Neural cell (in vitro differentiated cells): ENCODE measurements around the gene MOCOS. TPM values are rescaled to one million over a fixed set of nuclear protein-coding genes. Genes with fewer than 3 reads are reported as not detected.

Experiments used
- H2AFZ ChIP-seq: fragments of 200-600, 300-800 bp; sonication (generic), shearing (Covaris generic); 2 replicates; pipeline ENCODE4 v1.6.0; 2014; ENCODE audit warnings: low read depth, mild to moderate bottlenecking, antibody characterized with exemption, low read length, moderate library complexity
- H3F3A ChIP-seq: fragments of 200-600 bp; shearing (Covaris generic); 2 replicates; pipeline ENCODE4 v1.6.1; 2016; ENCODE audit warnings: mild to moderate bottlenecking, moderate library complexity, mixed read lengths, antibody characterized with exemption, low read length; ENCODE audit not compliant: insufficient read depth, poor library complexity, severe bottlenecking
- H3K27ac ChIP-seq: fragments of 200-600, 300-800 bp; sonication (generic), shearing (Covaris generic); 2 replicates; pipeline ENCODE4 v1.5.1; 2014; ENCODE audit warnings: mild to moderate bottlenecking, low read length, moderate library complexity
- H3K27me3 ChIP-seq: fragments of 300-800, 200-600 bp; sonication (generic), shearing (Covaris generic); 2 replicates; pipeline ENCODE4 v1.6.0; 2014; ENCODE audit warnings: mild to moderate bottlenecking, low read depth, low read length, moderate library complexity; ENCODE audit not compliant: insufficient read depth
- H3K36me3 ChIP-seq: fragments of 300-800, 200-600 bp; sonication (generic), shearing (Covaris generic); 2 replicates; pipeline ENCODE4 v1.5.1; 2014; ENCODE audit warnings: mild to moderate bottlenecking, antibody characterized with exemption, low read length, moderate library complexity; ENCODE audit not compliant: insufficient read depth
- H3K4me2 ChIP-seq: fragments of 300-800, 200-600 bp; sonication (generic), shearing (Covaris generic); 2 replicates; pipeline ENCODE4 v1.6.0; 2014; ENCODE audit warnings: mild to moderate bottlenecking, low read length
- H3K4me3 ChIP-seq: fragments of 300-800, 200-600 bp; sonication (generic), shearing (Covaris generic); 2 replicates; pipeline ENCODE4 v1.5.1; 2014; ENCODE audit warnings: mild to moderate bottlenecking, low read length, moderate library complexity
- H3K79me2 ChIP-seq: fragments of 200-600 bp; shearing (Covaris generic); replicated peaks from 2 replicates; pipeline ENCODE4 v1.6.0; 2014; ENCODE audit warnings: mild to moderate bottlenecking, low read length, moderate library complexity; ENCODE audit not compliant: insufficient read depth
- H3K9ac ChIP-seq: fragments of 300-800, 200-600 bp; sonication (generic), shearing (Covaris generic); 2 replicates; pipeline ENCODE4 v1.6.1; 2016; ENCODE audit warnings: mild to moderate bottlenecking, low read length, mixed read lengths
- H3K9me2 ChIP-seq: fragments of 200-600 bp; shearing (Covaris generic); 2 replicates; pipeline ENCODE4 v1.6.1; 2016; ENCODE audit warnings: mild to moderate bottlenecking, low read length, mixed read lengths; ENCODE audit not compliant: insufficient read depth
- H3K9me3 ChIP-seq: fragments of 200-600, 300-800 bp; sonication (generic), shearing (Covaris generic); 2 replicates; pipeline ENCODE4 v1.6.1; 2016; ENCODE audit warnings: mild to moderate bottlenecking, mixed run types, low read length, moderate library complexity, mixed read lengths
- H4K20me1 ChIP-seq: fragments of 200-600 bp; shearing (Covaris generic); 2 replicates; pipeline ENCODE4 v1.6.1; 2016; ENCODE audit warnings: mild to moderate bottlenecking, mixed run types; ENCODE audit not compliant: insufficient read depth
- CTCF ChIP-seq: fragments of 450-650 bp; IDR thresholded peaks from 2 replicates; pipeline ENCODE4 v1.5.1; 2014; ENCODE audit warnings: antibody characterized with exemption, mild to moderate bottlenecking, moderate library complexity; ENCODE audit not compliant: poor library complexity, severe bottlenecking
- EP300 ChIP-seq: fragments of 450-650 bp; conservative IDR thresholded peaks from 2 replicates; pipeline ENCODE4 v1.6.1; 2014; ENCODE audit warnings: antibody characterized with exemption, mild to moderate bottlenecking, moderate library complexity; ENCODE audit not compliant: poor library complexity, severe bottlenecking
- EZH2 ChIP-seq: fragments of 200-600, 300-800 bp; shearing (Covaris generic), sonication (generic); IDR thresholded peaks from 2 replicates; pipeline ENCODE4 v1.6.1; 2014; ENCODE audit warnings: antibody characterized with exemption, low read length, borderline replicate concordance, mild to moderate bottlenecking; ENCODE audit not compliant: insufficient read depth, poor library complexity, severe bottlenecking
- MXI1 ChIP-seq: fragments of 450-650 bp; conservative IDR thresholded peaks from 2 replicates; pipeline ENCODE4 v1.6.1; 2014; ENCODE audit warnings: antibody characterized with exemption, mild to moderate bottlenecking; ENCODE audit not compliant: poor library complexity, severe bottlenecking
- POLR2AphosphoS5 ChIP-seq: IDR thresholded peaks from 2 replicates; pipeline ENCODE4 v1.6.1; 2012
- RAD21 ChIP-seq: fragments of 450-650 bp; conservative IDR thresholded peaks from 2 replicates; pipeline ENCODE4 v1.6.1; 2014; ENCODE audit warnings: antibody characterized with exemption, mild to moderate bottlenecking, moderate library complexity
- REST ChIP-seq: IDR thresholded peaks from 2 replicates; pipeline ENCODE4 v1.6.1; 2012; ENCODE audit warnings: borderline replicate concordance
- SMC3 ChIP-seq: fragments of 450-650 bp; conservative IDR thresholded peaks from 2 replicates; pipeline ENCODE4 v1.6.1; 2014; ENCODE audit warnings: antibody characterized with exemption, mild to moderate bottlenecking, moderate library complexity; ENCODE audit not compliant: poor library complexity
- TAF1 ChIP-seq: IDR thresholded peaks from 2 replicates; pipeline ENCODE4 v1.6.1; 2012; ENCODE audit warnings: low read depth
- polyA plus RNA-seq: library from polyadenylated mRNA; depleted of rRNA; stranded (reverse); fragments of >200 nt; gene quantifications from 2 replicates; pipeline ENCODE4 v1.2.3, GENCODE V29; 2014

MOCOS gene
- polyA plus RNA-seq, 1 donor from 2014 or later, result not detected

DNA sequence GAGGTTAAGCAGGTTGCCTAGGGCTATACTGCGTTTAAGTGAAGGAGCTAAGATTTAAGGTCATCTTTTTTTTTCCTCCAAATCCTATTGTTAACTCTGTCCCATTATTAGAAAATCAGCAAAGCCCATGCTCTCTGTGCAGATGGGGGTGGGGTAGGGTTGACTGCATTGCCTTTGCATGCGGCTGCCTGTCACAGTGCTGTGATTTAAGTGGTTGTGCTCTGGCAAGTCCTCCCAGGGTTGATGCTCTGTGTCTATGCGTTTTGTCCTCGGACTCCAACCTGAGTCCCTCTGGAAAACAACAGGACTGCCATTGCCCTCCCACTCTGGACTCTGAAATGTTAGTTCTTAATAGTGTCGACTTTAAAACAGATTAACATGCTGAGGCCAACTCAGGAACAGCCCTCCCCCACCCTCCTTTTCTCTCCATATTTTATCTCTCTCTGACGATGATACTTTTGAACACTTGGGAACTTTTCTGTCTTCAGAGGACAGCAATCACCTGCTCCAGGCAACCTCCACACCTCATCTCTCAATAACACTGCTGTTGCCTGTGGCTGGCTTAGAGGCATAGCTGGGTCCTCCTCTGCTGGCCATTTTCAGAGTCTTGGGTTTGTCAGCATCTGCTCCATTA, 116.0 kb downstream of the MOCOS start:
- Histone ChIP-seq H3K36me3 (no peaks in the 10 kb centered on the region), H3K27ac (no peak overlapping the region), H3K79me2 (peaks cover 81% of the 10 kb centered on the region), H3K9ac (no peak overlapping the region), H3F3A (no peaks in the 10 kb centered on the region), H2AFZ (no peak overlapping the region), H3K9me3 (no peaks in the 10 kb centered on the region), H3K4me2 (no peak overlapping the region), H3K27me3 (no peaks in the 10 kb centered on the region), H3K4me3 (no peak overlapping the region), H3K9me2 (no peaks in the 10 kb centered on the region), H4K20me1 (no peaks in the 10 kb centered on the region)
- TF ChIP-seq SMC3, result no peak
- no peak for TF ChIP-seq EZH2
- TF ChIP-seq RAD21, result no peak
- no peak for TF ChIP-seq EP300
- no peak for TF ChIP-seq MXI1
- no peak for TF ChIP-seq TAF1
- TF ChIP-seq CTCF, result no peak
- no peak for TF ChIP-seq POLR2AphosphoS5
- no peak for TF ChIP-seq REST

DNA sequence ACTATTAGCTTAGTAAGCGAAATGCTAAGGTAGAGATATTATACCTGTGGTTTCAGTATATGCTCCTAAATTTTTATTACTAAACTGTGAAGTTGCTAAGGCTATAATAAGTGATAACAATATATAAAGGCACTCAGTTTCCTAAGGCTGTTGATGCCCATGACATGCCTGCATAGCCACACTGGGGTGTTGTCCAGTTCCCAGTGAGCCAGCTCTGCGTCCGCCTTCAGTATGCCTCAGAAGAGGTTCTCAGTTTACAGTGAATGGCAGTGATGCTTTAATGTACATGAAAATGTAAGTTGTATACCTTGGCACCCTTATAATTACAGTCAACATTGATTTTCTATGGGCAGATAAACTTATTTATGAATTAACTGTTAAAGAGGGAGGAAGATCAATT, 117.4 kb downstream of the MOCOS start:
- Histone ChIP-seq H3K9me2 (no peaks in the 10 kb centered on the region), H3K79me2 (peaks cover 74% of the 10 kb centered on the region), H3F3A (no peaks in the 10 kb centered on the region), H3K9ac (no peak overlapping the region), H3K36me3 (no peaks in the 10 kb centered on the region), H3K27ac (no peak overlapping the region), H3K4me3 (no peak overlapping the region), H3K27me3 (no peaks in the 10 kb centered on the region), H3K9me3 (no peaks in the 10 kb centered on the region), H2AFZ (no peak overlapping the region), H3K4me2 (no peak overlapping the region), H4K20me1 (no peaks in the 10 kb centered on the region)
- TF ChIP-seq POLR2AphosphoS5 (no peak), EZH2 (no peak), CTCF (no peak), EP300 (no peak), SMC3 (no peak), TAF1 (no peak), MXI1 (no peak), RAD21 (no peak), REST (no peak)
